Measurements from ENCODE around the gene PYGO2.
A peak's percentile ranks its signal among the peaks of the same experiment; 100 is the strongest.

GRCh38 chr1:154955039-154955717 is 6.4 kb downstream of the PYGO2 start:
- TF ChIP-seq CTCF (IDR thresholded peaks at IDR 0.05) (no peak), POLR2A (IDR thresholded peaks at IDR 0.05) (peak in 1 of 4 donors; percentile 19)
